HG02763 (cell line): Measurements from ENCODE around the gene CHPF2.
A peak's percentile ranks its signal among the peaks of the same experiment; 100 is the strongest.

Experiments
- ATAC-seq: cut with Tn5 transposase; IDR thresholded peaks from one replicate; pipeline ENCODE4 v1.9.1; 2021; ENCODE audit warnings: mild to moderate bottlenecking, moderate library complexity; ENCODE audit not compliant: unreplicated experiment

CHPF2 gene

GRCh38 chr7:151232091-151232916 is at the start of gene CHPF2:
CHPF2 (plus strand) TSS chr7:151232483; CDS start chr7:151234012, 1,529 bp downstream.
- peak; percentile 98 for ATAC-seq

- no peak for ATAC-seq
Observed at GRCh38 chr7:151185762-151186639, 46.3 kb upstream of the CHPF2 start.

- ATAC-seq: no peak
Observed at GRCh38 chr7:151186640-151187408, 45.5 kb upstream of the CHPF2 start, which contains the start of gene ASB10. ASB10 (minus strand) TSS chr7:151187250; CDS start chr7:151187130, 120 bp downstream.

GRCh38 chr7:151187409-151188251 is 44.7 kb upstream of the CHPF2 start:
- no peak for ATAC-seq

- no peak for ATAC-seq
Observed at GRCh38 chr7:151188252-151188542, 44.1 kb upstream of the CHPF2 start.

GRCh38 chr7:151189038-151189437 is 43.2 kb upstream of the CHPF2 start:
- ATAC-seq: no peak

- ATAC-seq: no peak
Observed at GRCh38 chr7:151191544-151191943, 40.7 kb upstream of the CHPF2 start.

GRCh38 chr7:151192002-151192539 is 40.2 kb upstream of the CHPF2 start:
- ATAC-seq: no peak

- no peak for ATAC-seq
Observed at GRCh38 chr7:151193203-151193978, 38.9 kb upstream of the CHPF2 start.

GRCh38 chr7:151194188-151194587 is 38.1 kb upstream of the CHPF2 start:
- ATAC-seq: no peak

GRCh38 chr7:151195616-151196450 is 36.5 kb upstream of the CHPF2 start:
- ATAC-seq: no peak

GRCh38 chr7:151197932-151198331 is 34.4 kb upstream of the CHPF2 start:
- no peak for ATAC-seq

GRCh38 chr7:151198945-151199848 is 33.1 kb upstream of the CHPF2 start:
- no peak for ATAC-seq

- ATAC-seq: no peak
Observed at GRCh38 chr7:151201344-151201743, 30.9 kb upstream of the CHPF2 start.

- ATAC-seq: no peak
Observed at GRCh38 chr7:151201751-151202150, 30.5 kb upstream of the CHPF2 start.

- no peak for ATAC-seq
Observed at GRCh38 chr7:151202836-151203235, 29.4 kb upstream of the CHPF2 start.

GRCh38 chr7:151204383-151205032 is 27.8 kb upstream of the CHPF2 start:
- no peak for ATAC-seq
